ENCODE results near the gene TMED1.

Gene TMED1

DNA sequence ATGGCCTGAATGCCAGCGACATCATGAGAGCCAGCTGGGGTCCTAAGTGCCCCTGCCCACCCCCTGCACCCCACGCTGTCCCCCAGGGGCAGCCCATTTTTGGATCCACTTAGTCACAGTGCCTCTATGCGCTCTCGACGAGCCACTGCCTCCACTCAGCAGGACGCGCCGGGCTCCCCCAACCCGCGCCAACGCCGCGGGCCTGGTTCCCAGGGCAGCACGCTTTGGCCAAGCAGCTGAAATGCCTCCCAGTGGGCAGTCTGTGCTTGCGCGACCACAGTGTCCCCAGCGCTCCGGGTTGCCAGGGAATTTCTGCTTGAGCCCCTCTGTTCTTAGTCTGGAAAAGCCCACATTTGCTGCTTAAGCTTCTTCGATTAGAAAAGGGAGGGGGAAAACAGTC lies 39.4 kb downstream of the TMED1 start:
- Histone ChIP-seq H2AK5ac (ENCODE audit: low read length, severe bottlenecking) (no peak overlapping the region), H3K14ac (ENCODE audit: low read length in 2 of 2) (no peak overlapping the region), H3K23ac (ENCODE audit: low read length in 2 of 2) (no peak overlapping the region), H4K91ac (ENCODE audit: low read length) (no peak overlapping the region), H2BK15ac (ENCODE audit: low read depth, poor library complexity, severe bottlenecking) (no peak overlapping the region), H3K79me1 (replicated peaks; ENCODE audit: low read length, poor library complexity, severe bottlenecking) (peaks cover 35% of the 10 kb centered on the region), H4K8ac (ENCODE audit: low read length) (no peak overlapping the region), H3K4ac (ENCODE audit: low read depth in 1 of 2, low read length in 2 of 2) (no peak overlapping the region), H3K4me3 (ENCODE audit: insufficient read depth in 1 of 2, low read depth in 1 of 2, low read length in 2 of 2) (no peak overlapping the region), H3K18ac (ENCODE audit: low read depth in 1 of 2, low read length in 2 of 2) (no peak overlapping the region), H3K9me3 (ENCODE audit: control insufficient read depth, low read length) (no peaks in the 10 kb centered on the region), H3K4me2 (ENCODE audit: low read length, poor library complexity, severe bottlenecking) (no peak overlapping the region), H2BK12ac (ENCODE audit: low read length in 2 of 2) (no peak overlapping the region), H3K27ac (ENCODE audit: low read length, poor library complexity, severe bottlenecking) (no peak overlapping the region), H3K36me3 (ENCODE audit: control insufficient read depth in 1 of 2, insufficient read depth in 2 of 2, low read depth in 1 of 2, low read length in 2 of 2) (peaks cover 80 to 91% of the 10 kb centered on the region in 2 experiments), H3K27me3 (ENCODE audit: control insufficient read depth in 1 of 2, insufficient read depth in 1 of 2, low read length in 2 of 2) (no peaks in the 10 kb centered on the region), H2BK120ac (ENCODE audit: low read depth, low read length) (no peak overlapping the region), H2AFZ (ENCODE audit: low read depth, low read length) (no peak overlapping the region), H3K9ac (ENCODE audit: low read length) (no peak overlapping the region), H3K4me1 (ENCODE audit: control insufficient read depth, insufficient read depth, low read depth, low read length) (no peaks in the 10 kb centered on the region), H2BK5ac (ENCODE audit: low read depth, low read length, poor library complexity, severe bottlenecking) (no peak overlapping the region)
- 95% methylated on average over 19 of the region's 19 CpGs for WGBS
- DNase-seq, result no peak

DNA sequence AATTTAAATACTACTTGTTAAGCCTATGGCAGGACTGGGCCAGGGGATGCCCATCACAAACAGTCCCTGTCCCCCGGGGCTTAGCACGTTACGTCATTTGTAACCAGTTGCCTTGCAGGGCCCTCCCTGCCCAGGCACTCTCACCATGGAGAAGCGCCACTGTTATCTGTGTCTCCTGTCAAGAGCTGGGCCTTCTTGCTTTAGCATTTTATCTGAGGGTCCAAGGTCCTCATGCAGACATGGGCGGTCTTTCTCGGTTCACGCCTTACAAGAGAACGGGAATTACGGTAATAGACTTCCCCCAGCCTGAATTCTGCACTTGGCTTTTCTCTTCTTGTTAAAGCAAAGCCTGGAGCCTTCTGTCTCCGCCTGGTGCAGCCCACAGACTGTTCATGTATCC lies 46.1 kb downstream of the TMED1 start:
- Histone ChIP-seq H2BK120ac (ENCODE audit: low read depth, low read length) (no peak overlapping the region), H2BK12ac (ENCODE audit: low read length in 2 of 2) (no peak overlapping the region), H3K4me1 (ENCODE audit: control insufficient read depth, insufficient read depth, low read depth, low read length) (no peaks in the 10 kb centered on the region), H3K27ac (ENCODE audit: low read length, poor library complexity, severe bottlenecking) (no peak overlapping the region), H4K8ac (ENCODE audit: low read length) (no peak overlapping the region), H3K27me3 (ENCODE audit: control insufficient read depth in 1 of 2, insufficient read depth in 1 of 2, low read length in 2 of 2) (no peaks in the 10 kb centered on the region), H3K4ac (ENCODE audit: low read depth in 1 of 2, low read length in 2 of 2) (no peak overlapping the region), H3K4me3 (ENCODE audit: insufficient read depth in 1 of 2, low read depth in 1 of 2, low read length in 2 of 2) (no peak overlapping the region), H2BK15ac (ENCODE audit: low read depth, poor library complexity, severe bottlenecking) (no peak overlapping the region), H2BK5ac (ENCODE audit: low read depth, low read length, poor library complexity, severe bottlenecking) (no peak overlapping the region), H3K79me1 (replicated peaks; ENCODE audit: low read length, poor library complexity, severe bottlenecking) (peaks cover 30% of the 10 kb centered on the region), H3K23ac (ENCODE audit: low read length in 2 of 2) (no peak overlapping the region), H2AFZ (ENCODE audit: low read depth, low read length) (no peak overlapping the region), H3K9me3 (ENCODE audit: control insufficient read depth, low read length) (no peaks in the 10 kb centered on the region), H4K91ac (ENCODE audit: low read length) (no peak overlapping the region), H3K18ac (ENCODE audit: low read depth in 1 of 2, low read length in 2 of 2) (no peak overlapping the region), H3K4me2 (ENCODE audit: low read length, poor library complexity, severe bottlenecking) (no peak overlapping the region), H3K14ac (ENCODE audit: low read length in 2 of 2) (no peak overlapping the region), H3K36me3 (ENCODE audit: control insufficient read depth in 1 of 2, insufficient read depth in 2 of 2, low read depth in 1 of 2, low read length in 2 of 2) (peaks cover 77 to 91% of the 10 kb centered on the region in 2 experiments), H3K9ac (ENCODE audit: low read length) (no peak overlapping the region), H2AK5ac (ENCODE audit: low read length, severe bottlenecking) (no peak overlapping the region)
- DNase-seq, result no peak
- 96% methylated on average over 10 of the region's 10 CpGs for WGBS

DNA sequence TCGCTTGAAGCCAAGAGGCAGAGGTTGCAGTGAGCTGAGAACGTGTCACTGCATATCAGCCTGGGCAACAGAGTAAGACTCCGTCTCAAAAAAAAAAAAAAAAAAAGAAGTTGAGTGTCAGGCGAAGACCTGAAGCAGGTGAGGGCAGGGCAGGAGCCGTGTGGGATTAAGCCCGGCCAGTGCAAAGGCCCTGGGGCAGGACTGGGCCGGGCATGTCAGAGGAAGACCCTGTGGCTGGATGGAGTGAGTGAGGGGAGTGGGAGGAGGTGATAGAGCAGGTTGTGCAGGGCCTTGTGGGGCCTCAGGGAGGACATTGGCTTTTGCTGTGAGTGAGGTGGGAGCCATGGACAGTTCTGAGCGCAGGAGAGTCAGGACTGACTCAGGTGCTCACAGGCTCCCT lies 47.9 kb downstream of the TMED1 start:
- Histone ChIP-seq H3K27me3 (ENCODE audit: control insufficient read depth in 1 of 2, insufficient read depth in 1 of 2, low read length in 2 of 2) (no peaks in the 10 kb centered on the region), H3K14ac (ENCODE audit: low read length in 2 of 2) (no peak overlapping the region), H3K4me2 (ENCODE audit: low read length, poor library complexity, severe bottlenecking) (no peak overlapping the region), H3K79me1 (replicated peaks; ENCODE audit: low read length, poor library complexity, severe bottlenecking) (peaks cover 35% of the 10 kb centered on the region), H2BK15ac (ENCODE audit: low read depth, poor library complexity, severe bottlenecking) (no peak overlapping the region), H3K18ac (ENCODE audit: low read depth in 1 of 2, low read length in 2 of 2) (no peak overlapping the region), H2AFZ (ENCODE audit: low read depth, low read length) (no peak overlapping the region), H3K27ac (ENCODE audit: low read length, poor library complexity, severe bottlenecking) (no peak overlapping the region), H2BK120ac (ENCODE audit: low read depth, low read length) (no peak overlapping the region), H3K4me1 (ENCODE audit: control insufficient read depth, insufficient read depth, low read depth, low read length) (no peaks in the 10 kb centered on the region), H3K9me3 (ENCODE audit: control insufficient read depth, low read length) (no peaks in the 10 kb centered on the region), H4K91ac (ENCODE audit: low read length) (no peak overlapping the region), H3K4ac (ENCODE audit: low read depth in 1 of 2, low read length in 2 of 2) (no peak overlapping the region), H2AK5ac (ENCODE audit: low read length, severe bottlenecking) (no peak overlapping the region), H3K9ac (ENCODE audit: low read length) (no peak overlapping the region), H2BK5ac (ENCODE audit: low read depth, low read length, poor library complexity, severe bottlenecking) (no peak overlapping the region), H2BK12ac (ENCODE audit: low read length in 2 of 2) (no peak overlapping the region), H4K8ac (ENCODE audit: low read length) (no peak overlapping the region), H3K23ac (ENCODE audit: low read length in 2 of 2) (no peak overlapping the region), H3K4me3 (ENCODE audit: insufficient read depth in 1 of 2, low read depth in 1 of 2, low read length in 2 of 2) (no peak overlapping the region), H3K36me3 (ENCODE audit: control insufficient read depth in 1 of 2, insufficient read depth in 2 of 2, low read depth in 1 of 2, low read length in 2 of 2) (peaks cover 79 to 89% of the 10 kb centered on the region in 2 experiments)
- no peak for DNase-seq
- 99% methylated on average over 8 of the region's 8 CpGs for WGBS

DNA sequence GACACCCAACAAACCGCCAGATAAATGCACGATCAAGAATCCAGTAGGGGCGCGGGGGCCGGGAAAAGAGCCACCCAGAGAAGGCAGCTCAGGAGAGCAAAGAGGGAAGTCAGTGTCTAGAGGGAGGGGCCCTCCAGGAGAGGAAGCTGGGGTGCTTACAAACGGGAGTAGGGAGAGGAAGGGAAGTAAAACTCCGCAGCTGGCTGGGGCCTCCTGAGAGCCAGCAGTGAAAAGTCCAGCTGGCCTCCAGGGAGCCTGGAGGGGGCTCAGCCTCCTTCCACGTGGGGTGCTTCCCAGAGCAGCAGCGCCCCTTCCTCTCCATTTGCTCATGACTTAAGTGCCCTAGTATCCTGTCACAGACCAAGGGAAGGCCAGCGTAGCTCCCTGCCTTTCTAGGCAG lies 51.8 kb downstream of the TMED1 start:
- Histone ChIP-seq H2BK12ac (ENCODE audit: low read length in 2 of 2) (no peak overlapping the region), H2AK5ac (ENCODE audit: low read length, severe bottlenecking) (no peak overlapping the region), H2BK120ac (ENCODE audit: low read depth, low read length) (no peak overlapping the region), H3K23ac (ENCODE audit: low read length in 2 of 2) (no peak overlapping the region), H4K8ac (ENCODE audit: low read length) (no peak overlapping the region), H3K36me3 (ENCODE audit: control insufficient read depth in 1 of 2, insufficient read depth in 2 of 2, low read depth in 1 of 2, low read length in 2 of 2) (peaks cover 83 to 86% of the 10 kb centered on the region in 2 experiments), H3K4ac (ENCODE audit: low read depth in 1 of 2, low read length in 2 of 2) (no peak overlapping the region), H3K14ac (ENCODE audit: low read length in 2 of 2) (no peak overlapping the region), H2BK5ac (ENCODE audit: low read depth, low read length, poor library complexity, severe bottlenecking) (no peak overlapping the region), H4K91ac (ENCODE audit: low read length) (no peak overlapping the region), H3K4me3 (ENCODE audit: insufficient read depth in 1 of 2, low read depth in 1 of 2, low read length in 2 of 2) (no peak overlapping the region), H3K79me1 (replicated peaks; ENCODE audit: low read length, poor library complexity, severe bottlenecking) (peaks cover 34% of the 10 kb centered on the region), H3K4me2 (ENCODE audit: low read length, poor library complexity, severe bottlenecking) (no peak overlapping the region), H2AFZ (ENCODE audit: low read depth, low read length) (no peak overlapping the region), H3K27me3 (ENCODE audit: control insufficient read depth in 1 of 2, insufficient read depth in 1 of 2, low read length in 2 of 2) (no peaks in the 10 kb centered on the region), H3K9me3 (ENCODE audit: control insufficient read depth, low read length) (no peaks in the 10 kb centered on the region), H3K9ac (ENCODE audit: low read length) (no peak overlapping the region), H3K27ac (ENCODE audit: low read length, poor library complexity, severe bottlenecking) (no peak overlapping the region), H2BK15ac (ENCODE audit: low read depth, poor library complexity, severe bottlenecking) (no peak overlapping the region), H3K18ac (ENCODE audit: low read depth in 1 of 2, low read length in 2 of 2) (no peak overlapping the region), H3K4me1 (ENCODE audit: control insufficient read depth, insufficient read depth, low read depth, low read length) (no peaks in the 10 kb centered on the region)
- DNase-seq, result no peak
- WGBS, result 94% methylated on average over 10 of the region's 10 CpGs

All from mesenchymal stem cell (in vitro differentiated cells and primary cell).